Ascending aorta (tissue), 2 donors: Measurements from ENCODE around the gene CALM1. TPM values are rescaled to one million over a fixed set of nuclear protein-coding genes. Genes with fewer than 3 reads are reported as not detected.

Source experiments
- DNase-seq, 2 donors: peaks; one replicate each; pipeline ENCODE4 v3.0.0-alpha.2; 2019; ENCODE audit warnings: low spot score in 2 of 2
- H3K27ac ChIP-seq, 2 donors: fragments of 200-600 bp; sonication (generic); one replicate each; pipeline ENCODE4 v1.5.1; 2016 to 2017; ENCODE audit warnings: mild to moderate bottlenecking in 1 of 2
- H3K27me3 ChIP-seq: fragments of 200-600 bp; sonication (generic); one replicate; pipeline ENCODE4 v1.5.1; 2017
- H3K36me3 ChIP-seq, 2 donors: fragments of 200-600 bp; sonication (generic); one replicate each; pipeline ENCODE4 v1.5.1; 2016
- H3K4me1 ChIP-seq, 2 donors: fragments of 200-600 bp; sonication (generic); one replicate each; pipeline ENCODE4 v1.5.1; 2016 to 2017; ENCODE audit warnings: mild to moderate bottlenecking in 1 of 2
- H3K4me3 ChIP-seq, 2 donors: fragments of 200-600 bp; sonication (generic); one replicate each; pipeline ENCODE4 v1.5.1; 2016 to 2017; ENCODE audit warnings: mild to moderate bottlenecking in 1 of 2
- H3K9me3 ChIP-seq, 2 donors: fragments of 200-600 bp; sonication (generic); one replicate each; pipeline ENCODE4 v1.5.1; 2016
- CTCF ChIP-seq, 3 experiments: fragments of 200-600 bp in 2 of 3; fragments of 450-650 bp in 1 of 3; sonication (generic) in 2 of 3; IDR thresholded peaks; one replicate each; pipeline ENCODE4 v1.5.1; 2016 to 2019; ENCODE audit warnings: antibody characterized with exemption in 3 of 3, mild to moderate bottlenecking in 1 of 3, moderate library complexity in 1 of 3
- intact Hi-C: fragments of 100-400 bp; cut with DNase I; formaldehyde crosslinking; loops from one replicate; pipeline ENCODE4 v1.15.1; 2023
- total RNA-seq: library from RNA; depleted of rRNA; stranded (reverse); fragments of >200 nt; gene quantifications from one replicate; pipeline ENCODE4 v1.1.0, GENCODE V29; 2016

Gene CALM1
- total RNA-seq, 1 donor from 2014 or later = 178 TPM

GRCh38 chr14:90405101-90405500 lies 8.3 kb downstream of the CALM1 start:
- H3K4me1 ChIP-seq = peaks cover 3 to 39% of the 10 kb centered on the region in 2 donors
- H3K36me3 ChIP-seq = peaks cover 56 to 60% of the 10 kb centered on the region in 2 donors
- intact Hi-C loops = loop anchor here (10.0 kb wide), 1 partner anchor 1580 kb away; the partner anchor contains the start of gene TTC8

GRCh38 chr14:90405755-90406154 lies 8.9 kb downstream of the CALM1 start:
- Histone ChIP-seq H3K27ac (peak overlapping the region; percentile 64 to 95), H3K36me3 (peaks cover 53 to 58% of the 10 kb centered on the region in 2 donors), H3K4me3 (no peak overlapping the region), H3K27me3 (no peaks in the 10 kb centered on the region), H3K9me3 (no peaks in the 10 kb centered on the region), H3K4me1 (peaks cover 3 to 32% of the 10 kb centered on the region in 2 donors)
- TF ChIP-seq CTCF (IDR thresholded peaks at IDR 0.05) = no peak
- DNase-seq = no peak
- intact Hi-C loops = loop anchor here (10.0 kb wide), 1 partner anchor 1581 kb away; the partner anchor contains the start of gene TTC8

More at GRCh38 chr14:90405101-90405500, 8.3 kb downstream of the CALM1 start:
- TF ChIP-seq CTCF (IDR thresholded peaks at IDR 0.05) = no peak
- Histone ChIP-seq H3K4me3 (no peak overlapping the region), H3K27ac (peak overlapping the region; percentile 64 to 95), H3K9me3 (no peaks in the 10 kb centered on the region), H3K27me3 (no peaks in the 10 kb centered on the region)
- no peak for DNase-seq

GRCh38 chr14:90406384-90406798 lies 9.6 kb downstream of the CALM1 start:
- peak overlapping the region; percentile 64 to 95 for H3K27ac ChIP-seq
- H3K9me3 ChIP-seq = no peaks in the 10 kb centered on the region
- H3K27me3 ChIP-seq = no peaks in the 10 kb centered on the region
- no peak for DNase-seq
- peaks cover 47 to 52% of the 10 kb centered on the region in 2 donors for H3K36me3 ChIP-seq
- TF ChIP-seq CTCF (IDR thresholded peaks at IDR 0.05) = no peak
- peaks cover 3 to 26% of the 10 kb centered on the region in 2 donors for H3K4me1 ChIP-seq
- intact Hi-C loops = loop anchor here (10.0 kb wide), 1 partner anchor 1582 kb away; the partner anchor contains the start of gene TTC8
- H3K4me3 ChIP-seq = no peak overlapping the region

DNA sequence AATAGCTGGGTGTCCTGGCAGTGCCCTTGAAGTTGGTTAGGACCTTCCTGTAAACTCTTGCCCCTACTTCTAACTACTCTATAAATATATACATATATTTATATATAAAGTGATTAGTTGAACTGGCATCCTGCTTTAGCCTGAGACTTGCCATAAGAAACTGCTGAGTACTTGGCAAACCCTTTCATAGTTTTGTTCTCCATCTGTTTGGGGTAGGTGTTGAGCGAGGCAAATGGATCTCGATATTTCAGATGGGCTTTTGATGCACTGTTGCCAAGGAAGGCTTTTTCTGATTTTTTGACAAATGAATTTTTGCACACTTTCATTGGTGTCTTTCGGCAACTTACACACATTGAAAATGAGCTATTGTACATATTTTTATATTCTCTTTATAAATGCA lies 10.4 kb downstream of the CALM1 start:
- no peak for TF ChIP-seq CTCF (IDR thresholded peaks at IDR 0.05)
- Histone ChIP-seq H3K9me3 (no peaks in the 10 kb centered on the region), H3K4me1 (peaks cover 3 to 19% of the 10 kb centered on the region in 2 donors), H3K27me3 (no peaks in the 10 kb centered on the region), H3K36me3 (peaks cover 39 to 44% of the 10 kb centered on the region in 2 donors), H3K27ac (peak overlapping the region; percentile 64 to 95), H3K4me3 (no peak overlapping the region)
- intact Hi-C loops = loop anchor here (10.0 kb wide), 1 partner anchor 1582 kb away; the partner anchor contains the start of gene TTC8
- DNase-seq = no peak

- H3K36me3 ChIP-seq = peaks cover 24 to 29% of the 10 kb centered on the region in 2 donors
- peak in 1 of 3 experiments; percentile 2 for TF ChIP-seq CTCF (IDR thresholded peaks at IDR 0.05)
- H3K27ac ChIP-seq = peak overlapping the region; percentile 92 to 95
- peaks cover 3 to 15% of the 10 kb centered on the region in 2 donors for H3K4me1 ChIP-seq
- DNase-seq = no peak
- no peaks in the 10 kb centered on the region for H3K27me3 ChIP-seq
- intact Hi-C loops = loop anchor here (1.0 to 10.0 kb wide), 2 partner anchors 11 to 1584 kb away; partner anchors contain the start of gene TTC8
- no peak overlapping the region for H3K4me3 ChIP-seq
- no peaks in the 10 kb centered on the region for H3K9me3 ChIP-seq
Measured at GRCh38 chr14:90408713-90409112, 11.9 kb downstream of the CALM1 start.
